Measurements from ENCODE around the gene MYO1H. TPM values are rescaled to one million over a fixed set of nuclear protein-coding genes. Genes with fewer than 3 reads are reported as not detected.

MYO1H gene
- total RNA-seq, 2 donors from 2014 or later, result not detected

DNA sequence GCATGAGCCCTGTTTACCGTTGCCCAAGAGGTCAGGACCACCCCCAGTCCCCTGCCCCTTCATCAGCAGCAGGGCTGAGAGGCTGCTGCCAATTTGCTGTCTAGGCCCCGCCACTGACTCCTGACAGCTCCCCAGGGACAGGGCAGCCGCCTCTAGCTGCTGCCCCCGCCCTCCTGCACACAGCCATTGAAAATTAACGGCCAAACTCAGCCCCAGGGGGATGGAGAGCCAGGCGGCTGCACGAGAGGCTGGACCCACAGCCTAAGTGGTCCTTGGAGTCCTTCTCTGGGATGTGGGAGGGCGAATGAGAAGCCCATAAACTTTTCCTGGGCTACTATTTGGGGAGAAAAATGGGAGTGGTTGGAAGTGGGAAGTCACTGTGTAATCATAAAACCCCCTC is 43.2 kb upstream of the MYO1H start:
- peaks cover 17% of the 10 kb centered on the region for H3K27me3 ChIP-seq (replicated peaks; ENCODE audit: insufficient read depth)
- ATAC-seq (ENCODE audit: insufficient number of reproducible peaks, low FRiP score, low read depth) (no peak), DNase-seq (ENCODE audit: low spot score) (no peak)

DNA sequence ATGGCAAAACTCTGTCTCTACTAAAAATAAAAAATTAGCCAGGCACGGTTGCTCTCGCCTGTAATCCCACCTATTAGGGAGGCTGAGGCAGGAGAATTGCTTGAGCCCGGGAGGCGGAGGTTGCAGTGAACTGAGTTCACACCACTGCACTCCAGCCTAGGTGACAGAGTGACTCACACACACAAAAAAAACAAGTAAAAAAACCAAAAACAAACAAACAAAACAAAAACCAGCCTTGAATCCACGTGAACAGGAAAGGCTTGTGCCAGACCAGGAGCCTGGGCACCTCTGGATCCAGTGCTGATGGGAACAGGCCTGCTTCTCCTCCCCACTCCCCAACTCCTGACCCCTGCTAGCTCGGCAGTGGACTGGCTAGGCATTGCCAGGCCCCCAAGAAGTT is 42.2 kb upstream of the MYO1H start:
- Histone ChIP-seq H3K27me3 (replicated peaks; ENCODE audit: insufficient read depth) (peaks cover 17% of the 10 kb centered on the region), H3K9me3 (no peaks in the 10 kb centered on the region), H3K4me1 (ENCODE audit: control insufficient read depth in 1 of 2, low read depth in 2 of 2) (peaks cover 12% of the 10 kb centered on the region in 2 donors), H3K4me3 (no peak overlapping the region), H3K27ac (no peak overlapping the region), H3K36me3 (no peaks in the 10 kb centered on the region)
- DNase-seq (ENCODE audit: low spot score), result no peak
- ATAC-seq (ENCODE audit: insufficient number of reproducible peaks, low FRiP score, low read depth), result no peak
- TF ChIP-seq, protein P1, sequence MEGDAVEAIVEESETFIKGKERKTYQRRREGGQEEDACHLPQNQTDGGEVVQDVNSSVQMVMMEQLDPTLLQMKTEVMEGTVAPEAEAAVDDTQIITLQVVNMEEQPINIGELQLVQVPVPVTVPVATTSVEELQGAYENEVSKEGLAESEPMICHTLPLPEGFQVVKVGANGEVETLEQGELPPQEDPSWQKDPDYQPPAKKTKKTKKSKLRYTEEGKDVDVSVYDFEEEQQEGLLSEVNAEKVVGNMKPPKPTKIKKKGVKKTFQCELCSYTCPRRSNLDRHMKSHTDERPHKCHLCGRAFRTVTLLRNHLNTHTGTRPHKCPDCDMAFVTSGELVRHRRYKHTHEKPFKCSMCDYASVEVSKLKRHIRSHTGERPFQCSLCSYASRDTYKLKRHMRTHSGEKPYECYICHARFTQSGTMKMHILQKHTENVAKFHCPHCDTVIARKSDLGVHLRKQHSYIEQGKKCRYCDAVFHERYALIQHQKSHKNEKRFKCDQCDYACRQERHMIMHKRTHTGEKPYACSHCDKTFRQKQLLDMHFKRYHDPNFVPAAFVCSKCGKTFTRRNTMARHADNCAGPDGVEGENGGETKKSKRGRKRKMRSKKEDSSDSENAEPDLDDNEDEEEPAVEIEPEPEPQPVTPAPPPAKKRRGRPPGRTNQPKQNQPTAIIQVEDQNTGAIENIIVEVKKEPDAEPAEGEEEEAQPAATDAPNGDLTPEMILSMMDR (IDR thresholded peaks at IDR 0.05), result no peak

More for the DNA sequence above, 43.2 kb upstream of the MYO1H start:
- Histone ChIP-seq H3K36me3 (no peaks in the 10 kb centered on the region), H3K4me3 (no peak overlapping the region), H3K27ac (no peak overlapping the region), H3K4me1 (ENCODE audit: control insufficient read depth in 1 of 2, low read depth in 2 of 2) (peaks cover 6 to 8% of the 10 kb centered on the region in 2 donors), H3K9me3 (no peaks in the 10 kb centered on the region)
- TF ChIP-seq, protein P1 (IDR thresholded peaks at IDR 0.05), result no peak

DNA sequence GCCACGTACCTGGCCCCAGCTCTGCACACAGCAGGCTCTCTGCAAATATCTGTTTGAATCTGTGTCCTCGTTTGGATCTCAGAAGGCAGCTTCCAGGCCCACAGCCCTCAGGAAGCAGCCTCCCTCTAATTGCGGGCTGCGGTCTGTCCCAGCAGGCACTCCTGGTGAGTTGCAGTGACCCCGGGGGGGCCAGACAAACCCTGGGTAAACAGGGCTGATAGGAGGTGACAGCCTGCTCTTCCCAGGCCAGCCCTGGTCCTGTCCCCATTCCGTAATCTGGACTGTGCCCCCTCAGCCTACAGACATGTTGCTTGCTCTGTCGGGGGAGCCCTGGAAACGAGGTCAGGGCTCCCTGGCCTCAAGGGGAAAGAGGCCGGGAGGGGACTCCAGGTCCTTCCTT is 40.6 kb upstream of the MYO1H start:
- H3K9me3 ChIP-seq, result no peaks in the 10 kb centered on the region
- no peaks in the 10 kb centered on the region for H3K36me3 ChIP-seq
- no peak overlapping the region for H3K4me3 ChIP-seq
- H3K4me1 ChIP-seq (ENCODE audit: control insufficient read depth in 1 of 2, low read depth in 2 of 2), result peaks cover 12% of the 10 kb centered on the region in 2 donors
- H3K27ac ChIP-seq, result no peak overlapping the region
- TF ChIP-seq, protein P1 (IDR thresholded peaks at IDR 0.05), result no peak
- DNase-seq (ENCODE audit: low spot score) (no peak), ATAC-seq (ENCODE audit: insufficient number of reproducible peaks, low FRiP score, low read depth) (no peak)
- peaks cover 17% of the 10 kb centered on the region for H3K27me3 ChIP-seq (replicated peaks; ENCODE audit: insufficient read depth)

DNA sequence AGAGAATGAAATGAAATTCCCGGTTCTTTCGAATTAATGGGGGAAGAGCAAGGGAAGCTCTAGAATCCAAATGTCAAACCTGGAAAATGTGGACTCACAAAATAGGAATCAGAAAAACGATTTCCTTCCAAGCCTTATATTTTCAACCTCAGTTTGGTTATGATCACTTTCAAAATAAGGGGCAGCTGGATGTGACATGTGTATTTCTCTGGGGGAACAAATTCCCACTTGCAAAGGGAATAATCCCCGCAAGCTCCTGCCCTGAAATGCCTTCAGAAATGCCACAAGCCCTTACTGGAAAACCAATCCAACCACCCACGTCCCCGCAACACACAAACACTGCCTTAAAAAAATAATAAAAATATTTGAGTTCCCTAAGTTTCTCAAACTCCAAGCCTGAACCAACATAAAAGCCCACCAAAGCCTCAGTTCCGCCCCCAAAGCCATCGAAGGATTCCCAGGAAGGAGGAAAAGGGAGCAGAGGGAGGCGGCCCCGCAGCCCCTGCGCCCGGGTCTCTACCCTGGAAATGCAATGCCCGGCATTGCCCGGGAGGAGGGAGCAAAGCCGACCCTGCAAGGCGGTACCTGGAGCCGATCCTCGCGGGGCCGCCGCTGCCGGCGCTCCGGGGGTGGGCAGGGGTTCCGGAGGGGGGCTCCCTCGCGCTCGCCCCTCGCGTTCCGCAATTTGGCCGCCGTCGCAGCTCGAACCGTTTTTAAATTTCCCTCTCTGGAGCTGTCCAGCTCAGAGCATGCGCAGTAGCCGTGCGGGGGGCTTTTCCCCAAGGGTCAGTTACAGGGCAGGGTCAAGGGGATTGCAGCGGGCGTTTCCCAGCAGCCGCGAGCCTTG is 38.9 kb upstream of the MYO1H start, which contains the start of gene FOXN4:
Gene FOXN4 (minus strand): TSS at position 751 of the 847 bp plus-strand sequence. CDS start 963 bp downstream, outside the sequence.
- Histone ChIP-seq H3K9me3 (no peaks in the 10 kb centered on the region), H3K4me3 (peak within 1 kb of the TSS; percentile 64), H3K27ac (no peak within 1 kb of the TSS), H3K36me3 (no peaks in the 10 kb centered on the region), H3K27me3 (replicated peaks; ENCODE audit: insufficient read depth) (peaks cover 17% of the 10 kb centered on the region), H3K4me1 (ENCODE audit: control insufficient read depth in 1 of 2, low read depth in 2 of 2) (peaks cover 12% of the 10 kb centered on the region in 2 donors)
- no peak for DNase-seq (ENCODE audit: low spot score)
- no peak for ATAC-seq (ENCODE audit: insufficient number of reproducible peaks, low FRiP score, low read depth)
- TF ChIP-seq, protein P1 (IDR thresholded peaks at IDR 0.05), result no peak

DNA sequence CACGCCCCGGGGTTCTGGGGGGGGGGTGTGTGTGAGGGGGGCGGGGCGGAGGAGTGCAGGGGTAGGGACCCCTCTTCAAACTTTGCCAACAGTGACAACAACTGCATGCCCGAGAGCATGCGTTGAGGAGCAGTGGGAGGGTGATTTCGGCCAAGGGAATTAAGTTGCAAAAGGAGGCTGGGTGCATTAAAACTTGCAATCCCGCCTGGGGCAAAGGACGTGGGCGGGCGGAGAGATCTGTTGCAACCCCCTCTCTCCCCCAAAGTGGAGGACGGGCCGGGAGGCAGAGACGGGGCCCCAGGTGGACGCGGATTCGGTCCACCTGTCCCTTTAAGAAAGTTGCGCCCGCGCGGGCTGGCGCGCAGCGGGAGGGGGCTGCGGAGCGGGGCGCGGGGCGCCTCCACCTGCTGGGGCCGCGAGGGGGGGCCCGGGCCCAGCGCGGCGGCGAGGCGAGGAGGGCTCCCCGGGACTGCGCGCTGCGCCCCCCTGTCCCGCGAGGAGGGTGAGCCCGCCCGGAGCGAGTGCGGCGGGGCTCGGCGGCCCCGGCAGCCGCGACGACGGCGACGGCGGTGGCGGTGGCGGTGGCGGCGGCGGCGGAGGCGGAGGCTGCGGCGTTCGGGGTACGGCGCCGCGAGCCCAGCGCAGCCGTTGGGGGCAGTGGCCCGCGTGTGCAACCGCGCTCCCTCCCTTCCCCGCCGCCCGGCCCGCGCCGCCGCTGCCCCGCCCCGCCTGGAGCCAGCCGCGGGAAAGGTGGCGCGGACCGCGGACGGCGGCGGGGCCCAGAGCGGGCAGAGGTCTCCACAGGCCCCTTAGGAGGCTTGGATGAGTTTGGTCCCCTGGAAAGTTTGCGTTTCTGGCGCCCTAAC is 38.1 kb upstream of the MYO1H start:
- Histone ChIP-seq H3K27me3 (replicated peaks; ENCODE audit: insufficient read depth) (peaks cover 17% of the 10 kb centered on the region), H3K4me1 (ENCODE audit: control insufficient read depth in 1 of 2, low read depth in 2 of 2) (peaks cover 12% of the 10 kb centered on the region in 2 donors), H3K27ac (no peak overlapping the region), H3K4me3 (peak overlapping the region; percentile 64), H3K36me3 (no peaks in the 10 kb centered on the region), H3K9me3 (no peaks in the 10 kb centered on the region)
- TF ChIP-seq, protein P1 (IDR thresholded peaks at IDR 0.05), result no peak
- ATAC-seq (ENCODE audit: insufficient number of reproducible peaks, low FRiP score, low read depth) (no peak), DNase-seq (ENCODE audit: low spot score) (no peak)

Data from thoracic aorta (tissue), 2 donors.